ENCODE results near the gene GOLGA8T.
"Not testable (repeated sequence)": the region's sequence is repeated elsewhere in the genome, so short reads cannot be mapped to it uniquely, and the experiment has no call there.

GOLGA8T gene

GRCh38 chr15:30191639-30192038 lies 56.8 kb downstream of the GOLGA8T start:
- DNase-seq (ENCODE audit: low spot score): not testable (repeated sequence)

- DNase-seq (ENCODE audit: low spot score): not testable (repeated sequence)
Observed at GRCh38 chr15:30192119-30192745, 57.4 kb downstream of the GOLGA8T start.

DNA sequence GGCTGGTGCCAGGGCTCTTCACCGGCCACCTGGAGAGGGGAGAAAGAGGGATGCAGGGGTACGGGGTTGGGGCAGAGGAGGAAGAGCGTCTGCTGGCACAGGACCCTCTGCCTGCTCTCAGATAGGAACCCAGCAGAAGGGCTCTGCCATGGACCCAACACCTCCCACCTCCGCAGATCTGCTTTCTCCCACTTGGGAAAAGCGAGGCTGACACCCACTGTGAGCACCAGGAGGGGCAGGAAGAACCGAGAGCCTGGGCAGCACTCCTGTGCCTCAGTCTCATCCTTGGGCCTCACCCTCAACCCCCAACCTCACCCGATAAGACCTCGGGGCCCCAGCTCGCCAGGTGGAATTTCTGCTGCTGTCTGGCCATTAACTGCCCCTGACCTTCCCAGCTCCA lies 58.0 kb downstream of the GOLGA8T start:
- DNase-seq (ENCODE audit: low spot score): not testable (repeated sequence)

All from left forelimb (tissue), 1 donor.